Measurements from ENCODE around the gene EEIG1.
"Not testable (repeated sequence)": the region's sequence is repeated elsewhere in the genome, so short reads cannot be mapped to it uniquely, and the experiment has no call there.

Gene EEIG1

DNA sequence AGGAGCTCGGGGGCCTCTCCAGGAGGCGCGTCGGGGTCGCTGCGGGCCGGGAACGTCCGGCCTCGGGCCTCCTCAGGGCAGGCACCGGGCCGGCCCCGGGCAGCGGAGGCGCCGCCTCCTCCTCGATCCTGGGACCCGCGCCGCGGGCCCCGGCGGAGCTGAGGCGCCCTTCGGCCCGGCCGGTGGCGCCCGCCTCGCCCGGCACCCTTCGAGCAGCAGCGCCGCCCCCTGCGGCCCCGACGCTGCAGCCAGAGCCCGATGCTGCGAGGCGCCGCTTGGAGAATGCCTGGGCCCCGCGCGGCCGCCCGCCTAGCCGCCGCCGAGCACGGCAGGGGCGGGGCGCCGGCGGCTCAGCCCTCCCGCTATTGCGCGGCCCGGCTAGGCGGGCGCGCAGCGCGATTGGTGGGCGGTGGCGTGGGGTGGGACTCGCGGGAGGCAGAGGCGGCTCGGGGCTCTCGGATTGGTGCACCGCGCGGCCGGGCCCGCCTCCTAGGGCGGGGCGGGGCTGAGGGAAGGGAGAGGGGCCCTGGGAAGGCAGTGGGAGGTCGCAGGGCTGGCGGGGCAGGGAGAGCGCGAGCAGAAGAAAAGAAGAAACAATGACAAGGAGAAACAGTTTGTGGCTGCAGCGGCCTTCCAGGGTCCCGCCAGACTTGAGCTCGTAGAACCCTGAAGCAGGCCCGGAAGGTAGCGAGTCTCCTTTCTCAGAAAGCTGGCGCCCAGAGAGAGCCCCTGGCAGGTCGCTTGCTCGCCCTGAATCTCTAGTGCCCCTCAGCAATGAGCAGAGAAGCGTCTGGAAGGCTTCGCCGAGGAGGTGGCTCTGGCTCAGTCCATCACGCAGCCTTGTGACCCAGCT lies at the start of gene EEIG1:
EEIG1 (minus strand) TSS at position 284 of the 853 bp plus-strand sequence. CDS start 852 bp downstream, outside the sequence.
- DNase-seq, result peak; percentile 97

GRCh38 chr9:128027705-128028104 lies 46.9 kb upstream of the EEIG1 start:
- no peak for DNase-seq

- DNase-seq, result no peak
Measured at GRCh38 chr9:128026773-128027541, 46.2 kb upstream of the EEIG1 start.

- DNase-seq, result peak; percentile 59
Measured at GRCh38 chr9:128026255-128026772, 45.5 kb upstream of the EEIG1 start.

DNA sequence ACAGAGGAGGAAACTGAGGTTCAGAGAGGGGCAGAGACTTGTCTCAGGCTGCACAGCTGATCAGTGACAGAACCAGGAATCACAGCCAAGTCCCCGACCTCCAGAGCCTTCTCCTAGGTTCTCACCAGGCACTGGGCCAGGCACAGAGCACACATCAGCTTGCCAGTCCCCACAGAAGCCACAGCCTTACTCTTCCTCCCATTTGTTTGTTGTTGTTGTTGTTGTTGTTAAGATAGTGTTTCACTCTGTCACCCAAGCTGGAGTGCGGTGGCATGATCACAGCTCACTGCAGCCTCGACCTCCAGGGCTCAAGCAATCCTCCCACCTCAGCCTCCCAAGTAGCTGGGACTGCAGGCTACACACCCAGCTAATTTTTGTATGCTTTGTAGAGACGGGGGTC lies 44.9 kb upstream of the EEIG1 start:
- DNase-seq, result no peak

- no peak for DNase-seq
Measured at GRCh38 chr9:128024761-128025308, 44.0 kb upstream of the EEIG1 start.

DNA sequence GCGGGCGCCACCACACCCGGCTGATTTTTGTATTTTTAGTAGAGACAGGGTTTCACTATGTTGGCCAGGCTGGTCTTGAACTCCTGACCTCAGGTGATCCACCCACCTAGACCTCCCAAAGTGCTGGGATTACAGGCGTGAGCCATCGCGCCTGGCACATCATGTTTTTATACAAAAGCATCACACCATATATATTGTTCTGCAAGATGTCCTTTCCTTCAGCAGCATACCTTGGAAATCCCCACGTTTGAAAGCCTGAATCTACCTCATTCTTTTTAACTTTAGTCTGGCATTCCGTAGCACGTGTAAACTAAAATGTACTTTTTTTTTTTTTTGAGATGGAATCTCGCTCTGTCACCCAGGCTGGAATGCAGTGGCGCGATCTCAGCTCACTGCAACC lies 42.9 kb upstream of the EEIG1 start:
- DNase-seq, result not testable (repeated sequence)

- DNase-seq, result no peak
Measured at GRCh38 chr9:128022886-128023285, 42.1 kb upstream of the EEIG1 start.

GRCh38 chr9:128021098-128021497 lies 40.3 kb upstream of the EEIG1 start:
- no peak for DNase-seq

DNA sequence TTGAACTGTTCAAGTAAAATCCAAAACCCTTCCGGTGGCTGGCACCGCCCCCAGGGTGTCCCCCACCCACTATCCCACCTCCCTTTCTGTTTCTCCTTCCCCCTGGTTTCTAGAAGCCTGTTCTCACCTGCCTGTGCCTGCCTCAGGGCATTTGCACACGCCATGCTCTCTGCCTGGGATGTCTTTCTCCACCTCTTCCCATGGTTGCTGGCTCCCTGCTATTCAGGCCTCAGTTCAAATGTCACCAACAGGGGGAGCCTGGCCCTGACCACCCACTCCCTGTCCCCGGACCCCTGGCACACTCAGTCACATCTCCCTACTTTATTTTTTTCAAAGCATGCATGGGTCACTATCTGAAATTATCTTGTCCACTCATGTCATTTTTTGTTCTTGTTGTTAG lies 39.9 kb upstream of the EEIG1 start:
- no peak for DNase-seq

DNA sequence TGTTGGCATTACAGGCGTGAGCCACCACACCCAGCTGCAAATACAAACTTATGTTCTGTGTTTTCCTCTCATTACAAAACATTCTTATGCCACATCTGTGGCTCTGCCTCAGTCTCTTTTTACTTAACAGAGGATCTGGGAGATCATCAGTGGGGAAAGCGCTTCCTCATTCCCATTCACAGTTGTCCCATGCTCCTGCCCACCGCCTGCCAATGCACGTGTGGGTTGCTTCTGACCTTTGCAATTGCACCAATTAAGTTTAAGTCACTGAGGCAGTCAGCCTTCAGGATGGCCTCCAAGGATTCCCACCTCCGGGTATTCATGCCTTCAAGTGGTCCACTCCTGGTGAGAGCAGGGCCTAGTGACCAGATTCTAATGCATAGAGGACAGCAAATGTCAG lies 34.9 kb upstream of the EEIG1 start:
- no peak for DNase-seq

DNA sequence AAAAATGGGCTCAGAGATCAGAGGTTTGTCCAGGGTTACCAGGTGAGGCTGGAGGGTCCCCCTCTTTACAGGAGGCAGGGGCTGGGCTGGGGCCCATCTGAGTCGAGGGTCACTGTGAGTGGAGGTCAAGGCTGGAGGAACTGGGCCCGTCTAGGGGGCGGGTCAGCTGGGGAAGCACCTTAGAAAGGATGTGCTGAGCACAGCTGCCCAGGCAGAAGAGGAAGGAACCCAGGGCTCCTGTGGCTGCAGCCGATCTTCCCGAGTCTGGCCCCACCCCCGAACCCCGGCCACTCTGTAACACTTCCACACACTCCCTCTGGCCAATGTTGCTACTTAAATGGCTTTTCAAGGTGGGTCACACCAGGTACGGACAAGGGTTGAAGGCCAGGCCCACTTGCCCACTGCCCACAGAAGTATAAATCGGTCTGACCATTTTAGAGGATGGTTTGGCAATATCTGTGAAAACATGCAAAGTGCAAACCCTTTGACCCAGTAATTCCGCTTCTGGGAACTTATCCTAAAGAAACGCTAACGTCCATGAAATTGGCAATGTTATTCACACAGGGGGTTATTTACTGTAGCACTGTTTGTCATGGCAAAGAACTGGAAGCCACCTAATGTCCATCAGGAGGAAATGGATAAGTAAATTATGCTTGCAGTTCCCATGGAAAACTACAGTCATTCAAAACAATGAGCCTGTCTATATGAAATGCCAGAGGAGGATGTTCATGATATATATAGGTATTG lies 30.5 kb upstream of the EEIG1 start:
- DNase-seq, result no peak

GRCh38 chr9:128009639-128010038 lies 28.9 kb upstream of the EEIG1 start:
- no peak for DNase-seq

GRCh38 chr9:128008171-128008570 lies 27.4 kb upstream of the EEIG1 start:
- no peak for DNase-seq

GRCh38 chr9:128007566-128008138 lies 26.9 kb upstream of the EEIG1 start:
- DNase-seq, result peak; percentile 86

- DNase-seq, result no peak
Measured at GRCh38 chr9:128006332-128006996, 25.7 kb upstream of the EEIG1 start.

DNA sequence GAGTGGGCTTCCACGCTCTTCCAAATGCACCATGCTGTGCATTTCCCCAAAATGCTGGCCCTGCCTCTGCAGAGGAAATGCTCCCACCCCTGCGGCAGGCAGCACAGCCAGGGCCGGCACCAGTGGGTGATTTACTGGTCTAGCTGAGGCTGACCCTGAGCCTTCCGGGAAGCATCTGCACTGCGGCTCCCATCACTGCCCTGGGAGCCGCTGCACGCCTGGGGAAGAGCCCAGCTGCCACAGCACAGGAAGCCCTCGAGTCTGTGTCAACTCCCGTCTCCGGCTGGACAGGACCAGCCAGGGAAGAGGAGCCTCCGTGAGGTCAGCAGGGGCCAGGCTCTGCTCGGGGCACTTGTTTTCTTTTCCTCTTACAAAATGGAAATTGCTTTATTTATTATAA lies 25.1 kb upstream of the EEIG1 start:
- no peak for DNase-seq

GRCh38 chr9:128003966-128004604 lies 23.3 kb upstream of the EEIG1 start:
- DNase-seq, result no peak

DNA sequence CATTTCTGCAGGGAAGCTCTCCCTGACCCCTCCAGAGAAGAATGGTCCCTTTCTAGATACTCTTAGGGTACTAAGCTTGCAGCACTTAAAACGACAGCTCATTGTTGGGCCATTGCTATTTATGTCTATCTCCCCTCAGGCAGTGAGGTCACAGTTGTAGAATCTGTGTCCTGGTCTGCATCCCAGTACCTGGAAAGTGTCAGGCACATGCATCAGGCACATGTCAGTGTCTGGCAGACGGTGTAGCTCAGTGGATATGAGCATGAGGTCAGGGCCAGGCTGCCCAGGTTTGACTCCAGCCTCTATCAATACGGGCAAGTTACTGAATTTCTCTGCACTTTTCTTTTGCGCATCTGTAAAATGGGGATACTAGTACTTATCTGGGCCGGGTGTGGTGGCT lies 22.2 kb upstream of the EEIG1 start:
- DNase-seq, result no peak

GRCh38 chr9:128001779-128002298 lies 21.1 kb upstream of the EEIG1 start:
- no peak for DNase-seq

GRCh38 chr9:128001151-128001778 lies 20.5 kb upstream of the EEIG1 start:
- DNase-seq, result no peak

Data from activated T-cell treated with anti-CD3 and anti-CD28 coated beads for 4 hours (primary cell).